Measurements from ENCODE around the gene PDS5B.

Gene PDS5B

GRCh38 chr13:32586080-32586900 lies at the start of gene PDS5B:
PDS5B (plus strand) TSS chr13:32586452; CDS start chr13:32648773, 62,321 bp downstream.
- intact Hi-C loops (cut with DNase I; ENCODE audit: low total_unique reads): loop anchor here (5.0 to 10.0 kb wide), 2 partner anchors 51 to 1139 kb away; no protein-coding TSS in a partner anchor
- H3K4me1 ChIP-seq: peaks cover 0 to 36% (median 12%) of the 10 kb centered on the region in 4 donors
- peak; percentile 91 to 98 for TF ChIP-seq CTCF (IDR thresholded peaks at IDR 0.05)
- no peaks in the 10 kb centered on the region for H3K9me3 ChIP-seq
- H3K27me3 ChIP-seq: no peaks in the 10 kb centered on the region
- peak within 1 kb of the TSS; percentile 71 to 88 for H3K4me3 ChIP-seq
- DNase-seq: peak; percentile 94 to 98
- H3K27ac ChIP-seq: peak within 1 kb of the TSS; percentile 90 to 92
- H3K36me3 ChIP-seq: no peaks in the 10 kb centered on the region

GRCh38 chr13:32537580-32538142 lies 48.6 kb upstream of the PDS5B start:
- Histone ChIP-seq H3K27ac (peak overlapping the region; percentile 86 to 91), H3K4me1 (peaks cover 0 to 50% (median 34%) of the 10 kb centered on the region in 4 donors), H3K27me3 (no peaks in the 10 kb centered on the region), H3K4me3 (peak overlapping the region; percentile 66 to 82), H3K36me3 (peaks cover 9 to 12% (median 12%) of the 10 kb centered on the region in 3 donors), H3K9me3 (no peaks in the 10 kb centered on the region)
- intact Hi-C loops (cut with DNase I; ENCODE audit: low total_unique reads): loop anchor here (5.0 kb wide), 1 partner anchor 110 kb away; the partner anchor contains the start of gene N4BP2L1
- no peak for TF ChIP-seq CTCF (IDR thresholded peaks at IDR 0.05)
- DNase-seq: peak; percentile 23 to 73

GRCh38 chr13:32538143-32538620 lies 48.1 kb upstream of the PDS5B start:
- Histone ChIP-seq H3K27me3 (no peaks in the 10 kb centered on the region), H3K4me3 (peak overlapping the region; percentile 66 to 82), H3K36me3 (peaks cover 9 to 12% (median 12%) of the 10 kb centered on the region in 3 donors), H3K27ac (peak overlapping the region; percentile 86 to 91), H3K9me3 (no peaks in the 10 kb centered on the region), H3K4me1 (peaks cover 0 to 45% (median 31%) of the 10 kb centered on the region in 4 donors)
- no peak for TF ChIP-seq CTCF (IDR thresholded peaks at IDR 0.05)
- DNase-seq: peak; percentile 32 to 72
- intact Hi-C loops (cut with DNase I; ENCODE audit: low total_unique reads): loop anchor here (5.0 kb wide), 1 partner anchor 111 kb away; the partner anchor contains the start of gene N4BP2L1

GRCh38 chr13:32538621-32539246 lies 47.5 kb upstream of the PDS5B start, which contains the start of gene N4BP2L2:
N4BP2L2 (minus strand) TSS chr13:32538795; CDS start chr13:32537027, 1,768 bp downstream.
- peak; percentile 31 to 36 for TF ChIP-seq CTCF (IDR thresholded peaks at IDR 0.05)
- H3K4me1 ChIP-seq: peaks cover 0 to 39% (median 28%) of the 10 kb centered on the region in 4 donors
- intact Hi-C loops (cut with DNase I; ENCODE audit: low total_unique reads): loop anchor here (5.0 kb wide), 1 partner anchor 111 kb away; the partner anchor contains the start of gene N4BP2L1
- DNase-seq: peak; percentile 97
- H3K27ac ChIP-seq: peak within 1 kb of the TSS; percentile 86 to 91
- H3K36me3 ChIP-seq: peaks cover 9 to 12% (median 12%) of the 10 kb centered on the region in 3 donors
- H3K4me3 ChIP-seq: peak within 1 kb of the TSS; percentile 66 to 82
- no peaks in the 10 kb centered on the region for H3K9me3 ChIP-seq
- no peaks in the 10 kb centered on the region for H3K27me3 ChIP-seq

GRCh38 chr13:32542221-32542620 lies 44.0 kb upstream of the PDS5B start:
- no peak overlapping the region for H3K4me3 ChIP-seq
- H3K27me3 ChIP-seq: no peaks in the 10 kb centered on the region
- DNase-seq: no peak
- peaks cover 0 to 7% (median 2%) of the 10 kb centered on the region in 4 donors for H3K4me1 ChIP-seq
- intact Hi-C loops (cut with DNase I; ENCODE audit: low total_unique reads): no loop called here
- no peak for TF ChIP-seq CTCF (IDR thresholded peaks at IDR 0.05)
- H3K36me3 ChIP-seq: no peaks in the 10 kb centered on the region
- no peak overlapping the region for H3K27ac ChIP-seq
- no peaks in the 10 kb centered on the region for H3K9me3 ChIP-seq

Data from tibial artery (tissue), 4 donors.